GM18907 (cell line): ENCODE data around the gene RPH3AL.
"Not testable (repeated sequence)": the region's sequence is repeated elsewhere in the genome, so short reads cannot be mapped to it uniquely, and the experiment has no call there.

Source experiments
- ATAC-seq: cut with Tn5 transposase; IDR thresholded peaks from one replicate; pipeline ENCODE4 v1.9.1; 2021; ENCODE audit warnings: mild to moderate bottlenecking, moderate library complexity; ENCODE audit not compliant: unreplicated experiment

RPH3AL gene

DNA sequence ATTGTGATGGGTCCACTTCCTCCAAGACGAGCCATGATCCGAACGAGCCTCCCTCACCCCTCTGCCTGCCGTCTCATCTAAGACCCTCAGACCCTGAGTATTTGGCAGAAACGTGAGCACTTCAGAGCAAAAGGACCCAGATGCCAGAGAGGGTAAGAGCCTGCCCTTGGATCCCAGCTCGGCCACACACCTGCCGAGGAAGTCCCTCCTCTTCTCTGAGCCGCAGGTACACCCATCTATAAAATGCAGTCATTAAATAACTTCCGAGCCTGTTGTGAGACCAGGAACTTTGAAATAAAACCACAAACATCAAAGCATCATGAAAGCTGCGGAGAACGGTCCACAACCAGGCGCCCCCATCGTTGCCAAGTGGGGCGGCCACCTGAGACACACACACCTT, 106.4 kb downstream of the RPH3AL start:
- ATAC-seq: no peak

- no peak for ATAC-seq
Observed at GRCh38 chr17:245611-246010, 107.0 kb downstream of the RPH3AL start.

- ATAC-seq: no peak
Observed at GRCh38 chr17:245020-245419, 107.6 kb downstream of the RPH3AL start.

- not testable (repeated sequence) for ATAC-seq
Observed at GRCh38 chr17:243924-244323, 108.7 kb downstream of the RPH3AL start.

GRCh38 chr17:238964-239259, 113.7 kb downstream of the RPH3AL start:
- no peak for ATAC-seq

DNA sequence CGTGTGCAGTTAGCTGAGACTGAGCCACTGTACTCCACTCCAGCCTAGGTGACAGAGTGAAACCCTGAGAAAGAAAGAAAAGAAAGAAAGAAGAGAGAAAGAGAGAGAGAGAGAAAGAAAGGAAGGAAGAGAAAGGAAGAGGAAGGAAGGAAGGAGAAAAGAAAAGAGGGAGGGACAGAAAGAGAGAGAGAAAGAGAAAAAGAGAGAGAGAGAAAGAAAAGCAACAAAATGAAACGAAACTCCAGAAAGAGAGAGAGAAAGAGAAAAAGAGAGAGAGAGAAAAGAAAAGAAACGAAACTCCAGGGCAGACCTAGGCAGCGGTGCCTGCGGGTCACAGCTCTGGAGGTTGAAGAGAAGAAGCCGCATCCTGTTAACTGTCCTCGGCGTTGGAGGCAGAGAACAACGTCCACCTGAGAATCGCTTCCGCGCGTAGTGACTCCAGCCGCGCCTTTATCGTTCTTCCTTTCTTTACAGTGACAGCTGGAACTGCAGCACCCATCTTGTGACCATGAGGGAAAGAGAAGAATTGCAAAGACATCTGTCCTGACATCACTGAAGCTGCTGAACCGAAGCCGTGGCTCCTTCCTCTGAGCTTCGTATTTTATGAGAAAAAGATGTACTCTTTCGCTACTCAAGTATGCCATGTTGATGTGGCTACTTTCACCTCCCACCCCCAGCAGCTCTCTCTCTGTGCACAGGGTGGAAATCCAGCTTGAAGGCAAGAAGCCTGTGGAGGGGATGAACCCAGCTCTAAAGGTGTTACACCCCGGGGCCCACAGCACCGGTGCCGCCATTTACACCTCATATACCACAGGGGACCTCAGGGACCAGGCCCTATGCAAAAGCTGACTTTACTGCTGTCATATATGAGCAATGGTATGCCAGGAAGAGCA, 114.3 kb downstream of the RPH3AL start:
- ATAC-seq: no peak

DNA sequence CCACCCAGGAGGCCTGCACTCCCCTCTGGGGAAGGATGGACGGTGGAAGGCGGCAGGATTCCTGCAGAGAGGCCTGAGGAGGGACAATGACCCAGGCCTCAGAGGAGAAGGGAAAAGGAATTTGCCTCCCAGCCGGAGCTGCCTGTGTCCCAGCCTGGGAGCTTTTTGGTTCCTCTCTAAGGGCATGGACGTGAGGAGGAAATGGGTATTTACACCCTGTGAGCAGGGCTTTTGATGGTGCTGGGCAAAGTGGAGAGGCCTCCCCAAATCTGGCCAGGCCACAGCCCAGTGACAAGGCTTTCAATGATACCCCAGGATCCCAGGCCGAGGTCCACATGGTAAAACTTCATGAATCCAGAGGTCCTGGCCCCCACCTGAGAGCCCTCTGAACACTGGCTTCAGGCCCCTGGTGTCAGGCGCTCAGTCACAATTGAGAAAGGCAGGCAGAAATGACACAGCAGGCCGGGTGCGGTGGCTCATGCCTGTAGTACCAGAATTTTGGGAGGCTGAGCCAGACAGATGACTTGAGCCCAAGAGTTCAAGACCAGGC, 115.1 kb downstream of the RPH3AL start:
- ATAC-seq: no peak

DNA sequence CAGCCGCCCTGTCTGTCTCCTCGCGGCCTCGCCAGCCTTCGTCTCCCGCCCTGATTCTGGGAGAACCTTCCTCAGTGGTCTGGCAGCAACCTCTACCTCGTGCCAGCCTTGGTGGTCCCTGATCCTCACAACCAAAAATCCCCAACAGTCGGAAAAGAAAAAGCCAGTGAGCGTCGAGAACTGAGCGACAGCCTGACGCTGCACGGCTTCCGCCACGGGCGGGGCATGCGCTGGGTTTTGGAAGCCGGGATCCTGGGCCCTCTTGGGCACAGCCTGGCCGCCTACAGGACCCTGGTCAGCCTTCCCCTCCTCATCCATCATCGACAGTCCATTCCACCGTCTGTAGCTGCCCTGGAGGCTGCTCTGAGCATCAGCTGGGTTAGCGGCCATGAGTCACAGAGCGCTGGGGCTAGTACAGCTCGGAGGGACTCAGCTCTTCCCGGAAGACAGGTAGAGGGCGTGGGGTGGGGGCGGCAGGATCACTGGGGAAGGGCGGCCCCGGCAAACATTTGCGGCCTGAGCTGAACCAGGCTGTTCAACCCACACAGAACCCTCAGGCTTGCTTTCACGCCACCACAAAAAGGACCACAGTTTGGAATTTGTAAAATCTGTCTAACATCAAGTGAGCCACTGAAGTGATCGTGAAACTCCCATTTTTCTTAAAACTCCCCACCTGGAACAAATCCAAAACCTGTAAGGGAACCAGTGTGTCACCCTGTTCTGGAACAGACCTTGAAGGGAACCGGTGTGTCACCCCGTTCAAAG, 115.8 kb downstream of the RPH3AL start:
- no peak for ATAC-seq

GRCh38 chr17:235831-236640, 116.6 kb downstream of the RPH3AL start:
- ATAC-seq: no peak

DNA sequence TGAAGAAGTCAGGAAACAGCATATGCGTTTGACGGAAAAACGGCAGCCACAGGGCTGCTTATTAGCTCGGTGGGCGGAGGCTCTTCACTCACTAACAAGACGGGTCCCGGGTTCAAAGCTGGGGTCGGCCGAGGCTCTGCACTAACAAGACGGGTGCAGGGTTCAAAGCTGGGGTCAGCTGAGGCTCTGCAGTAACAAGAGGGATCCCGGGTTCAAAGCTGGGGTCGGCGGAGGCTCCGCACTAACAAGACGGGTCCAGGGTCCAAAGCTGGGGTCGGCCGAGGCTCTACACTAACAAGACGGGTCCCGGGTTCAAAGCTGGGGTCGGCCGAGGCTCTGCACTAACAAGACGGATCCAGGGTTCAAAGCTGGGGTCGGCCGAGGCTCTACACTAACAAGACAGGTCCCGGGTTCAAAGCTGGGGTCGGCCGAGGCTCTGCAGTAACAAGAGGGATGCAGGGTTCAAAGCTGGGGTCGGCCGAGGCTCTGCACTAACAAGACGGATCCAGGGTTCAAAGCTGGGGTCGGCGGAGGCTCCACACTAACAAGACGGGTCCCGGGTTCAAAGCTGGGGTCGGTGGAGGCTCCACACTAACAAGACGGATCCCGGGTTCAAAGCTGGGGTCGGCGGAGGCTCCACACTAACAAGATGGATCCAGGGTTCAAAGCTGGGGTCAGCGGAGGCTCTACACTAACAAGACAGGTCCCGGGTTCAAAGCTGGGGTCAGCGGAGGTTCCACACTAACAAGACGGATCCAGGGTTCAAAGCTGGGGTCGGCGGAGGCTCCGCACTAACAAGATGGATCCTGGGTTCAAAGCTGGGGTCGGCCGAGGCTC, 117.4 kb downstream of the RPH3AL start:
- ATAC-seq: not testable (repeated sequence)

GRCh38 chr17:234163-234993, 118.2 kb downstream of the RPH3AL start:
- not testable (repeated sequence) for ATAC-seq

DNA sequence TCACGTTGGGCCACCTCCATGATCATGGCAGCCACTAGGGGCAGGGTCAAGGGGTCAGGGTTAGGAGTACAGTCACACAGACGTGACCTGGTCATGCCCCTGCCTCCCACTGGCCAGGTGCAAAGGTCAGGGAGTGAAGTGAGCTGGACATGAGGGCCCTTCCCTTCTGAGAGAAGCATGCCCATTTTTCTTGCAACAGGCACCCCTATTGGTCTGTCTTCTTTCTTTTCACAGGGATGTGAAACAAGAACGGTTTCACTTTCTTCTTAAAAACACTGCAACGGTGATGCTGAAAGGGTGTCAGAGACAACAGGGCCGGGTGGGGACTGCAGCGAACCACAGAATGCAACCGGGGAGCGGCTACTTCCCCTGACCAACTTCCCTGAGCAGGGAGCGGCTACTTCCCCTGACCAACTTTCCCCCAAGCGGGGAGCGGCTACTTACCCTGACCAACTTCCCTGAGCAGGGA, 119.1 kb downstream of the RPH3AL start:
- no peak for ATAC-seq

DNA sequence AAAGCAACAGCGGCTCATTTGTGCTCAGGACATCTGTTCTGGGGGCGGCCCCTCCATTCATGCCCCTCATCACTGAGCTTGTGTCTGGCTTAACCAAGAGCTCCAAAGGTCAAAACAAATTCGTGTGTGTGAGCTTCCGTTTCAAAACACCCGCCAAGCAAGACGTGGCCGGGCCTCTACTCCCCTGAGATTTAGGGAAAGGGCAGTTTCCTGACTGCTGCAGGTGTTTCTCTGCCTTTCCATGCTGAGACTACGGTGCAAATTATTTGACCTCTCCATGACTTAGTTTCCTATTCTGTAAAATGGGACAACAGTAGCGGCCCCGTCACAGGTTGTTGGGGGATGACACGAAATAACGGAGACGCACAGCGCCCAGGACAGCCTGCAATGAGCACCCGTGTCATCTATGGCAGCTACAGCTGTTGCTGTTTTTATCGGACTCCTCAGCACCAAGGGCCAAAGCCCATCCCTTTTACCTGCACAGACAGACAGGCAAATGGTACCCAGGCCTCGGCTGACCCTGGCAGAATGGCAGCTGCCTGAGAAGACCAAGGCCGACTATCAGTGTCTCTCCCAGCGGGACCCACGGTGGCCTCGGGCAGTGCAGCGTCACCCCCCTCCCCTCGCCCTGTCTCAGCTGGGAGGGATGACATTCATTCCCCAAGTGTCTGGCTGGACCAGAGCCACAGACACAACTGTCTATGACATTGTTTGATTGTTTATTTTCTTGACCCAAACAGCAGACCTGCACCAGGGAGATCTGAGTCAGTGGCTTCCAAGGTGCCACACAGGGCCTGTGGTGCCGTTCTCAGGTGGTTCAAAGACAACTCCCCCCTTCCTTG, 120.4 kb downstream of the RPH3AL start:
- ATAC-seq: no peak

DNA sequence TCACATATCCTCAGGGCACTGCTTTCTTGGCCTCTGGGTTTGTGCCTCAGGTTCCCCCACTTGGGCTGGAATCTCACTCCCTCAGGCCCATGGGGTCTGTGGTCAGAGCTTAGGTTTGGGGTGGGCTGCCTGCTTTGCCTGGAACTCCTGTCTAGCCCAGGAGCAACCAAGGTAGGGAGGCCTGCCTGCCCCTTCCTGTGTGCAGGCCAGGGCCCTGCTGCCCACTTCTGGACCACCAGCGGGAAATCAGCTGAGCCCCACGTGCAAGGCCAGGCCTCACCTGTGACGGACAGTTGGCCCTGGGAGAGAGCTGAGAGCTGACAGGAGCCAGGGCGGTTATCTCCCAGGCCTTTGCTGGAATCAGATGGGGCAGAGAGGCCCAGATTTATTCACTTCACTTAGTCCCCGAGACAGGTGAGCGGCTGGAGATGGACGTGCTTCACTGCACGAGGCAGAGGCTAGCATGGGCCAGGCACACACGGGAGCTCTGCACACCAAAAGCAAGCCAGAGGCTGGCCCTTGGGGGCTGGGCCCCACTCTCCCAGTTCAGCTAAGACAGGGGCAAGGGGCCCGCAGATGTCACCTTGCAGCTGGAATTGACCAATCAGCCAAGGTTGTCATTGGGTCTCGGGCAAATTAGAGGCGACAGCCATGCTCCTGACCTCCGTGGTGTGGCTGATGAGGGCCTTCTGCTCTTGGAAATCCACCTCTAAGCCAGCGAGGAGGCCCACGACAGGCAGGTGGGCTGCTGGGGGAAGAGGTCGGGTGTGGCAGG, 121.2 kb downstream of the RPH3AL start:
- no peak for ATAC-seq

DNA sequence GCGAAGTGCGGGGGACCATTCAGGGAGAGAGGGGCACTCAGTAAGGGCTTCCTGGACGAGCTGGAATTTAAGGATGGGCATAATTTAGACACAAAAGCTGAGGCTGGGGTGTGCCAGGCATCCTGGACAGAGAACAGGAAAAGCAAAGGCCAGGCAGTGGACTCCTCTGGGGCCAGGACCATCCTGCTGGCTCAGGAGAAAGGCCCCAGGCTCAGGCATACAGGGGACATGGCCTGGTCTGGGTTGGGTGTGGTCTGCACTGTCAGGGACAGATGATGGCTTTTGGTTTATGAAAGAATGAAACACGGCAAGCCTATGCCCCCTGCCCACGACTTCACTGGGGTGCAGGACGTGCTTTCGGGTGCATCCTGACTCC, 122.2 kb downstream of the RPH3AL start:
- ATAC-seq: no peak

DNA sequence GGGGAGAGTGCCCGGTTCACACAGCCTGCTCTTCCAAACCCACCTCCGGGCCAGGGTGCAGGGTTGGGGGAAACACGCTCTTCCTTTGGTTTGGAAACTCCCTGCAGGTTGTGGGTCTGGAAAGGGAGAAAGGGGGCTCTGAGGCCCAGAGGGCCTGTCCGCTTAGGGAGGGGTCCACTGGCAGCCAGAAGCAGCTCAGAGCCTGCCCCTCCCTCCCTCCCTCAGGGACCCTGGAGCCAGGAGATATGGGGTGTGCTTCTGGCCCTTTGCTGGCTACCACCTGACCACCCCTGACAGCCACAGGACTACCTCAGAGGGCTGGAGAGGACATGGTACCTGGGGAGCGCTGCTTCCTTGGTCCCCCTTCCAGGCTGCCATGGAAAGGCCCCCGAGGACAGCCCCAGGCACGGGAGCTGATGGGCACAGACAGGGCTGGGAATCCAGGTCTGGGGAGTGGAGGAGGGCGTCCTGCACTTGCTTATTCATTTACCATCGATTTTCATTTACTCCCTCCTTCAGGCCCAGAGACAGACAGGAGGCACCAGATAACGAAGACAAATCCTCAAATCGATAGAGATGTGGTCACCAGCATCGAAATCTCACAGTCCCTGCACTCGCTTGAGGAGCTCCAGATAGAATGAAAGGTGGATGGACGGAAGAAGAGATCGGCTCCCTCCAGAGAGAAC, 122.8 kb downstream of the RPH3AL start:
- no peak for ATAC-seq
